NCI-H187 (cell line): Measurements from ENCODE around the gene CXCL5.

Experiments
- DNase-seq, 2 experiments: peaks; one replicate each; lab custom pipeline; 2025; lab: John Stamatoyannopoulos, UW

CXCL5 gene

GRCh38 chr4:73998040-73999011 lies at the start of gene CXCL5:
Gene CXCL5 (minus strand): TSS chr4:73998677. CDS start chr4:73998581, 96 bp downstream.
- no peak for DNase-seq

GRCh38 chr4:74047152-74047551 lies 48.7 kb upstream of the CXCL5 start:
- no peak for DNase-seq

GRCh38 chr4:74045772-74046171 lies 47.3 kb upstream of the CXCL5 start:
- no peak for DNase-seq

GRCh38 chr4:74045247-74045646 lies 46.8 kb upstream of the CXCL5 start:
- no peak for DNase-seq

GRCh38 chr4:74044677-74045076 lies 46.2 kb upstream of the CXCL5 start:
- DNase-seq, result no peak

GRCh38 chr4:74042681-74043080 lies 44.2 kb upstream of the CXCL5 start:
- no peak for DNase-seq

- no peak for DNase-seq
These were observed 42.9 kb upstream of the CXCL5 start for GRCh38 chr4:74041418-74041817.

- DNase-seq, result peak in 1 of 2 experiments; percentile 19
These were observed 40.9 kb upstream of the CXCL5 start for GRCh38 chr4:74039315-74039763.

GRCh38 chr4:74038425-74039314 lies 40.2 kb upstream of the CXCL5 start, which contains the start of gene CXCL3:
Gene CXCL3 (minus strand): TSS chr4:74038689. CDS start chr4:74038611, 78 bp downstream.
- peak in 1 of 2 experiments; percentile 10 for DNase-seq

GRCh38 chr4:74038086-74038424 lies 39.6 kb upstream of the CXCL5 start:
- DNase-seq, result no peak

GRCh38 chr4:74037076-74037955 lies 38.8 kb upstream of the CXCL5 start:
- DNase-seq, result no peak

- no peak for DNase-seq
These were observed 35.3 kb upstream of the CXCL5 start for GRCh38 chr4:74033739-74034138.

GRCh38 chr4:74032064-74032463 lies 33.6 kb upstream of the CXCL5 start:
- DNase-seq, result no peak

- DNase-seq, result no peak
These were observed 33.1 kb upstream of the CXCL5 start for GRCh38 chr4:74031576-74031975.

- DNase-seq, result no peak
These were observed 31.8 kb upstream of the CXCL5 start for GRCh38 chr4:74030285-74030684.

- no peak for DNase-seq
These were observed 30.0 kb upstream of the CXCL5 start for GRCh38 chr4:74028504-74028903.

GRCh38 chr4:74023709-74024108 lies 25.2 kb upstream of the CXCL5 start:
- DNase-seq, result no peak

- no peak for DNase-seq
These were observed 23.1 kb upstream of the CXCL5 start for GRCh38 chr4:74021601-74022000.

GRCh38 chr4:74018771-74019170 lies 20.3 kb upstream of the CXCL5 start:
- DNase-seq, result no peak

- no peak for DNase-seq
These were observed 19.6 kb upstream of the CXCL5 start for GRCh38 chr4:74018116-74018515.

GRCh38 chr4:74016068-74016467 lies 17.6 kb upstream of the CXCL5 start:
- DNase-seq, result no peak
